Measurements from ENCODE around the gene FGR. TPM values are rescaled to one million over a fixed set of nuclear protein-coding genes. Genes with fewer than 3 reads are reported as not detected.
A peak's percentile ranks its signal among the peaks of the same experiment; 100 is the strongest.

The FGR gene
- total RNA-seq, 2 experiments from 2014 or later: 0.30 to 1.8 TPM

GRCh38 chr1:27572019-27572678, 62.8 kb downstream of the FGR start:
- Mint-ChIP-seq H3K27ac (no peak overlapping the region), H3K4me3 (no peak overlapping the region), H3K27me3 (peaks cover 18% of the 10 kb centered on the region), H3K4me1 (peaks cover 13% of the 10 kb centered on the region), H3K36me3 (no peaks in the 10 kb centered on the region), H3K9me3 (ENCODE audit: low read depth) (no peaks in the 10 kb centered on the region)
- ATAC-seq (no peak), DNase-seq (no peak)
- CTCF ChIA-PET: interaction anchor here (0.9 to 1.2 kb wide), 3 partner anchors 16 to 91 kb away, joined by 3 to 4 read pairs (median 3); no protein-coding TSS in a partner anchor

DNA sequence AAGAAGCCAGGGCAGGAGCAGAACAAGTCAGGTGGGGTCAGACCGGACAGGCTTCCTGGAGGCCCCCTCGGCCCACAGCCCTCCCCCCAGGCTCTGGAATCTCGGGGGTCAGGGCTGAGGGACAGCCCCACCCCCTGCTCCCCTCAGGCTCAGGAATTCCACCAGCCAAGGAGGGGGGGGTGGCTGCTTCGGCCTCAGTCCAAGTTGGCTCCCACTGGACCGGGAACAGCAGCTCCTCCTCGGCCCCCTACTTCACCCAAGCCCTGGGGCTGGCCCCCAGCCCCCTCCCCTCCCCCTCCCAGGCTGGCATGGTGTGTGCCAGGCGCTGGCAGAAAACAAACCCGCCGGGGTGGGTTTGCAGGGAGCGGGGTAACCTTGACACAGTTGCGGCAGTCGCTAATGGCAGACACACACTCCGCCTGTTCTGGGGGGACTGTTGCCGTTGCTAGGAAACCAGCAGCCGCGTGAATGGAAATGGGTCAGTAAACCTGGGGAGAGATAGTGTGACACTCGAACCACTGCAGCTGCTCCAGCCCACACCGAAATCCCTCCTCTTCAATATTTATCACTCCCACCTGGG, 63.5 kb downstream of the FGR start:
- DNase-seq: no peak
- CTCF ChIA-PET: interaction anchor here (0.9 to 7.8 kb wide), 6 partner anchors 15 to 275 kb away, joined by 3 to 126 read pairs (median 4); no protein-coding TSS in a partner anchor
- Mint-ChIP-seq H3K27ac (no peak overlapping the region), H3K4me1 (peaks cover 13% of the 10 kb centered on the region), H3K4me3 (no peak overlapping the region), H3K36me3 (no peaks in the 10 kb centered on the region), H3K27me3 (peaks cover 13% of the 10 kb centered on the region), H3K9me3 (ENCODE audit: low read depth) (no peaks in the 10 kb centered on the region)
- ATAC-seq: no peak

DNA sequence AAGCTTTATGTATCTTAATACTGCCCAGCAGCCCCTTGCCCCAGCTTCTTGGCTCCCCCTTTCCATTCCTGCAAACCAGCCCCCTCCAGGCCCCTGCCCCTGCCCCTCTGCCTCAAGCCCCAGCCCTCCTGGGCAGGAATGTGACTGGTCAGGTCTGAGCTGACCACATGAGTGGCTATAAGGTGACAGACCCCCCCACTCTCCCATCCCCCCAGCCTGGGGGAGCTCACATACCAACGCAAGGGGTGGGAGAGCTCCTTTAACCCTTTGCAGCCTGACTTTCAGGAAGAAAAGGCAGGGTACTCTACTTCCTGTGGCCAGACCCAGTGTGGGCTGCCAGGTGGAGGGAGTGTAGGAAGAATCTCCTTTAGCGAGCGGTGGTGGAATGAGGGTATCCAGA, 64.2 kb downstream of the FGR start:
- H3K27ac Mint-ChIP-seq: no peak overlapping the region
- no peak for ATAC-seq

DNA sequence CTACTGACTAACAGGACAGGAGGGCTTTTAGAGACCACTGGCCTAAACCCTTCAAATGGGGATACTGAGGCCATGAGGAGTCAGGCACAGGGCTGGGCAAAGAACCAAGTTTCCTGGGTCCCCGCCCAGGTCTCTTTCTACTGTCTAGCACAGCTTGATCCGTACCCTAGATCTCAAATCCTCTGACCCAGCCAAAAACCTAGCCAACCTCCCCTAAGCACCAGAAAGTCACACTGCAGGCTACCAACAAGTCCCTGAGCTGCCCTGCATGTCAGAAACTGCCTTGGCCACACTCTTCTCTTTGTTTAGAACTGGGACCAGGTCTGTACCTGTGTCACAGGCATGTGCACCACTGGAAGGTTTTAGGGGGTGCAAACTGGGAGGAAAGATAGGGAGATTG, 64.6 kb downstream of the FGR start:
- Mint-ChIP-seq H3K9me3 (ENCODE audit: low read depth) (no peaks in the 10 kb centered on the region), H3K4me3 (no peak overlapping the region), H3K27ac (no peak overlapping the region), H3K27me3 (peaks cover 8% of the 10 kb centered on the region), H3K36me3 (no peaks in the 10 kb centered on the region), H3K4me1 (peaks cover 13% of the 10 kb centered on the region)
- ATAC-seq (no peak), DNase-seq (no peak)
- CTCF ChIA-PET: interaction anchor here (1.3 to 7.8 kb wide), 7 partner anchors 12 to 274 kb away, joined by 3 to 126 read pairs (median 6); partner anchors contain the start of gene AHDC1

More for the DNA sequence above, 64.2 kb downstream of the FGR start:
- no peaks in the 10 kb centered on the region for H3K9me3 Mint-ChIP-seq (ENCODE audit: low read depth)
- H3K4me3 Mint-ChIP-seq: no peak overlapping the region
- DNase-seq: no peak
- no peaks in the 10 kb centered on the region for H3K36me3 Mint-ChIP-seq
- peaks cover 8% of the 10 kb centered on the region for H3K27me3 Mint-ChIP-seq
- H3K4me1 Mint-ChIP-seq: peaks cover 13% of the 10 kb centered on the region
- CTCF ChIA-PET: interaction anchor here (0.9 to 7.8 kb wide), 7 partner anchors 15 to 274 kb away, joined by 3 to 126 read pairs (median 3); no protein-coding TSS in a partner anchor

- H3K4me1 Mint-ChIP-seq: peaks cover 13% of the 10 kb centered on the region
- H3K4me3 Mint-ChIP-seq: no peak overlapping the region
- CTCF ChIA-PET: interaction anchor here (0.6 to 7.8 kb wide), 14 partner anchors 12 to 257 kb away, joined by 3 to 126 read pairs (median 6); partner anchors contain the start of genes AHDC1 and WASF2
- no peak overlapping the region for H3K27ac Mint-ChIP-seq
- DNase-seq (no peak), ATAC-seq (no peak)
- peaks cover 8% of the 10 kb centered on the region for H3K27me3 Mint-ChIP-seq
- H3K36me3 Mint-ChIP-seq: no peaks in the 10 kb centered on the region
- no peaks in the 10 kb centered on the region for H3K9me3 Mint-ChIP-seq (ENCODE audit: low read depth)
Observed at GRCh38 chr1:27569506-27570291, 65.3 kb downstream of the FGR start.

GRCh38 chr1:27569088-27569460, 65.9 kb downstream of the FGR start:
- ATAC-seq: no peak
- H3K36me3 Mint-ChIP-seq: no peaks in the 10 kb centered on the region
- DNase-seq: no peak
- CTCF ChIA-PET: interaction anchor here (0.6 to 7.8 kb wide), 19 partner anchors 10 to 257 kb away, joined by 3 to 126 read pairs (median 5); partner anchors contain the start of genes AHDC1 and WASF2
- H3K27ac Mint-ChIP-seq: no peak overlapping the region
- peaks cover 3% of the 10 kb centered on the region for H3K27me3 Mint-ChIP-seq
- H3K4me1 Mint-ChIP-seq: peaks cover 13% of the 10 kb centered on the region
- H3K4me3 Mint-ChIP-seq: peak overlapping the region; percentile 59
- H3K9me3 Mint-ChIP-seq (ENCODE audit: low read depth): no peaks in the 10 kb centered on the region

DNA sequence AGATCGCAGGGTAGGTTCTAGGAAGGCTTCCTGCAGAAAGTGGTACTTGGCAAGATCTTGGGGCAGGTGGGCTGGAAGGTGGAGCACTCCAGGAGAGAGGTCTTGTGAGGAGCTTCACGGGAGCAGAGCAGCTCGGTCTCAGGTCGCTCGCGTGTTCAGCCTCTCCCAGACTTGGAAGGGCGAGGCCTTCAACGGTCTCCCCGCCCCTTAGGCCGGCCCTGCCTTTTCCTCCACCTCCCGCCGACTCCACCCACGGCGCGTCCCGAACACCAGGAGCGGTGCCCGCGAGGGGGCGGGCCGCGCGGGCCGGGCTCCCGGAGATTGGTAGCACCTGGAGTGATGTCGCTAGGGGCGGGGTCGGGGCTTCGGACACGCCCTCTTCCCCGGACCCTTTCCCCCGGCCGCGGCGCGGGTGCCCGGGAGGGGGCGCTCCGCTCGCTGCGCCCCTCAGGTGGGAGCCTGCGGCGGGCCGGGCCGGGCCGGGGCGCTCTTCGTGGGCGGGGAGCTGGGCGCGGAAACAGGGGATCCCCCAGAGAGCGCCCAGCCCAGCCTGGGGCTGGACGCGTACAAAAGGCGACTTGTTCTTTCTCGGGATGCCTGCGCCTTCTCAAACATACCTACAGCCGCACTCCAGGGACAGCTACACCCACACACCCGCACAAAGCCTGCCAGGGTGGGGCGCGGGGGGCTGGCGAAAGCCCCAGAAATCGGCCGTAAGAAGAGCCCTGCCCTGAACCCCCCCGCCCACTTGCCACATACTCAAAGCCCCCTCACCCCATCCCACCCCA, 66.5 kb downstream of the FGR start:
- peak; percentile 98 for ATAC-seq
- H3K9me3 Mint-ChIP-seq (ENCODE audit: low read depth): no peaks in the 10 kb centered on the region
- peak overlapping the region; percentile 45 for H3K27ac Mint-ChIP-seq
- H3K36me3 Mint-ChIP-seq: no peaks in the 10 kb centered on the region
- peaks cover 15% of the 10 kb centered on the region for H3K4me1 Mint-ChIP-seq
- peak; percentile 94 for DNase-seq
- CTCF ChIA-PET: interaction anchor here (0.7 to 7.8 kb wide), 20 partner anchors 11 to 256 kb away, joined by 3 to 126 read pairs (median 5); partner anchors contain the start of genes IFI6 and WASF2
- no peaks in the 10 kb centered on the region for H3K27me3 Mint-ChIP-seq
- H3K4me3 Mint-ChIP-seq: peak overlapping the region; percentile 59

- Mint-ChIP-seq H3K9me3 (ENCODE audit: low read depth) (no peaks in the 10 kb centered on the region), H3K4me1 (peaks cover 15% of the 10 kb centered on the region), H3K36me3 (no peaks in the 10 kb centered on the region), H3K4me3 (peak overlapping the region; percentile 45), H3K27me3 (no peaks in the 10 kb centered on the region), H3K27ac (peak overlapping the region; percentile 45)
- ATAC-seq (no peak), DNase-seq (no peak)
- CTCF ChIA-PET: interaction anchor here (0.8 to 7.8 kb wide), 15 partner anchors 12 to 177 kb away, joined by 3 to 126 read pairs (median 5); partner anchors contain the start of gene IFI6
Observed at GRCh38 chr1:27567971-27568299, 67.0 kb downstream of the FGR start.

DNA sequence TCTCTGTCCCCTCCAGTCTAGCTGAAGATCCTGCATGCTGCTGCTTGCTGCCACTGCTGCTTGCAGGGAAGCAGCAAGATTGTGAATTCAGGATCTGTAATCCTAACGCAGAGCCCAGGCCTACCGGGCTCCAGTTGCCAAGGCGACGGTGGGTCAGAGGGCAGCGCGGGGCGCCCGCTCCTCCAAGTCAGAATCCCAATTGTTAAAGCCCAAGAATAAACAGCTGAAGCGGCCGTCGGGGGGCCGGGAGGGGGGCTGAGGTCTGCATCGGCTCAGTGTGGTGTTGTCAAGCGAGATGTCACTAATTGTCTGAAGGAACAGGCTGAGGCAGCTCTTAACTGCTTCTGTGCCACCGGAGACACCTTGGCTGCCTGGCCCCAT, 67.8 kb downstream of the FGR start:
- peaks cover 15% of the 10 kb centered on the region for H3K4me1 Mint-ChIP-seq
- no peaks in the 10 kb centered on the region for H3K36me3 Mint-ChIP-seq
- no peak overlapping the region for H3K4me3 Mint-ChIP-seq
- CTCF ChIA-PET: interaction anchor here (0.8 to 7.8 kb wide), 11 partner anchors 11 to 176 kb away, joined by 3 to 126 read pairs (median 9); partner anchors contain the start of gene IFI6
- H3K27ac Mint-ChIP-seq: no peak overlapping the region
- DNase-seq: no peak
- no peaks in the 10 kb centered on the region for H3K9me3 Mint-ChIP-seq (ENCODE audit: low read depth)
- ATAC-seq: no peak
- H3K27me3 Mint-ChIP-seq: no peaks in the 10 kb centered on the region

GRCh38 chr1:27566462-27567145, 68.4 kb downstream of the FGR start:
- no peak for ATAC-seq
- CTCF ChIA-PET: interaction anchor here (0.6 to 7.8 kb wide), 5 partner anchors 10 to 526 kb away, joined by 3 to 126 read pairs (median 3); partner anchors contain the start of gene AHDC1

DNA sequence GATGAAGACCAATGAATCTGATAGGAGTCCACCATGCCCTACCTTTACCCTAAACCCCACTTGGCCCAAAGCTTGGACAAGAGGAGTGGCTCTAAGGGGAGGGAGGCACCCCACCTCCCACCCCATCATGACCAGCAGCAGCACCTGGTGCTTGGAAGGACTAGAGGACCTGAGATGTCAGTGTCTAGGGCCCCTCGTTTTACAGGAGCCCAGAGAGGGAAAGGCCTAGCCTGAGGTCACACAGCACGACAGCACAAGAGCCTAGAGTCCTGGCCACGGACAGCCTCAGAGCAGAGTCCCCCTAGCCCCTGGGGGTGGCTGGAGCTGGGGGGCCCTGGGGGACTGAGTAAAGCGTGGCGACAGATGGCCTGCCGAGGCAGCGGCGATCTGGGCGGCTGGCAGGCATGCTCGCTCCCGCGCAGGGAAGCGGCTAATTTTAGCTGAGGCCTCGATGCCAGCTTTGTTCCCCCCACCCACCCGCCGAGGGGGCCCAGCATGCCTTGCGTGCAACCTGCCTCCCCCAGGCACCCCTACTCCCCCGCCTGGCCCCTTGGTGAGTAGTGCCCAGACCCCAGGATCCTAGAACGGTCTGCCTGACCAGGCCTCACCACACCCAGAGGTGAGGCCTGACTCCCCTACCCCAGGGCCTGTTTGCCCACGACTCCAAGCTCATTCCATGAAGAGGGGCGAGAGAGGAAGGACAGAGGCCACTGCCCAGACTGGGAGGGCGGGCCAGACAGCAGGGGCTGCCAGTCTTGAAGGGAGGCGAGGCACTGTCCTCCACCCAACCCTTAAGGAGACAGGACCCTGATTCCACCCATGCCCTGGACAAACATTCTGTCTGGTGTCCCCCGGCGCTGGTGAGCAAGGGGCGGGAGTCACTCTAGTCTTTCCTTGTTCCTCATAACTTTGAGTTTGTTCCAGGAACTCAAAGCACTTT, 70.0 kb downstream of the FGR start:
- H3K36me3 Mint-ChIP-seq: no peaks in the 10 kb centered on the region
- DNase-seq (no peak), ATAC-seq (no peak)
- CTCF ChIA-PET: interaction anchor here (0.5 to 7.8 kb wide), 9 partner anchors 9 to 636 kb away, joined by 3 to 126 read pairs (median 3); partner anchors contain the start of gene AHDC1
- peaks cover 15% of the 10 kb centered on the region for H3K4me1 Mint-ChIP-seq
- H3K4me3 Mint-ChIP-seq: no peak overlapping the region
- H3K9me3 Mint-ChIP-seq (ENCODE audit: low read depth): no peaks in the 10 kb centered on the region
- no peak overlapping the region for H3K27ac Mint-ChIP-seq
- no peaks in the 10 kb centered on the region for H3K27me3 Mint-ChIP-seq

More at GRCh38 chr1:27566462-27567145, 68.4 kb downstream of the FGR start:
- Mint-ChIP-seq H3K4me3 (no peak overlapping the region), H3K9me3 (ENCODE audit: low read depth) (no peaks in the 10 kb centered on the region), H3K27ac (no peak overlapping the region), H3K4me1 (peaks cover 15% of the 10 kb centered on the region), H3K27me3 (no peaks in the 10 kb centered on the region), H3K36me3 (no peaks in the 10 kb centered on the region)
- no peak for DNase-seq
